ENCODE measurements around the gene NPAS3.

The NPAS3 gene

DNA sequence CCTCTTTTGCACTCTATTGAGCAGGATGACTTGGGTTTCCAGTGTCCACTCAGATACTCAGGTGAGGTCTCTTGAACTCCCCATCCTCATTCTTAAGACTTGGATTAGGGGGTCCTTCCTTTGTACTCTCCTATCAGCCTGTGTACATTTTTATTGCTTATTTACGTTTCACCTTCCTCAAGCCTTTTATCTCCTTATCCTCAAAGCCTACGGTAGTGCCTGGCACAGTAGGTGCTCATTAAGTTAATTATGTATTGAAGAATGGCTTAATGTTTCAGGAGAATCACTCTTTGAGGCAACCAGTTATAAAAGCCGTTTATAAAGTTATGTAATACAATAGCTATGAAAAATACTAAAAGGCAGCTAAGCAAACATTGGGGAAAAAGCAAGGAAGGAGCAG, 315.7 kb downstream of the NPAS3 start:
- DNase-seq (ENCODE audit: low read depth, low spot score), result no peak

DNA sequence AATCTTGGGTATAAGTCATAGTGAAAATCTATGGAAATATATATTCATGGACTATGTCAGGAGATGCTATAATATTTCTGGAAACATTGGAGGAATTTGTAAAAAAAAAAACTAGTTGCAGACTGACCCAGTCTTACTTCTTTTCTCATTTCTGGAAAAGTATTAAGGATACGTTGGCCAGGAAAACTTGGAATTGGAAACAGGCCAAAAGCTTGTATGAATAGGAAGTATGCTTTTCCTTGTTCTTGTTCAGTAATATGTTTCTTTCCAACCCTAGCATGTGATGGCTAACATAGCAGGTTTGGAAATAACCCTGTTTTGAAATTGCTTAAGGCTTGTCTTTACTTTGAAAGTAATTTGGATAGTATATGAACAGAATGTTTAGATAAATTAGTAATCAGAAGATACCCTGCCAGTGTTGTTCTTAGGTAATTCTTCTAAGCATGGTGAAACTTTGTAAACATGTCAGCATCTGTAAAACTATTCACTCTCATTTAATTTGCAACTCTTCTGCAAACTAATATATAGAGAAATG, 316.2 kb downstream of the NPAS3 start:
- DNase-seq (ENCODE audit: low read depth, low spot score), result no peak

DNA sequence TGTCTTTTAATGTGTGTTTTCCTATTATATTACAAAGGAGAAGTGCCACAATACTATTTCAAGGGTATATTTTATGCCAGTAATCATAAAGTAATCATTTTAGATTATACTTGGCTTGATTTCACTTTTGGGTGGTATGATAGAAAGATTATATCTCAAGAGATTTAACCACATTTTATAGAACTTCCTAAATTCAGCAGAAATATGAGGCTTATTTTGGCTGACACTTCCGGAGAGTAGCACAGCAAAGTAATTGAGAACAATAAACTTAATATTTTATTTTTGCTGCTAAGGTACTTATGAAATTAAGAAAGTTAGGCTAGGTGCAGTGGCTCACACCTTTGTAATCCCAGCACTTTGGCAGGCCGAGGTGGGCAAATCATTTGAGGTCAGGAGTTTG, 319.1 kb downstream of the NPAS3 start:
- no peak for DNase-seq (ENCODE audit: low read depth, low spot score)

DNA sequence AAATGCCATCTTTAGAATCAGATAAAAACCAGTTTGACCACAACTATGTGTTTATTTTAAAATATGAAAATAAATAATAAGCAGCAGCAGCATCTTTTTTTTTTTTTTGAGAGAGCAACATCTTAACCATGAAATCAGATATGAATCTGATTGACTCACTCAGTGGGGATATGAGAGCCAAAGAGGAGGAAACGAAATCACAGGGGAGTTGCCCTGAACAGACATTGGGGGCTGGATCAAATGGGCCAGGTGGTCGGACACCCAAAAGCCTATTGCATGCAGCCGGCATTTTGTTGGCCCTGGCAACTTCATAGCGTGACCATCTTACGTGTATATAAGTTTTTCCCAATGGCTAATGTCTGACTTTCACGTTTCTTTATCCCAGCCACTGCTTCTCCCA, 321.1 kb downstream of the NPAS3 start:
- no peak for DNase-seq (ENCODE audit: low read depth, low spot score)

DNA sequence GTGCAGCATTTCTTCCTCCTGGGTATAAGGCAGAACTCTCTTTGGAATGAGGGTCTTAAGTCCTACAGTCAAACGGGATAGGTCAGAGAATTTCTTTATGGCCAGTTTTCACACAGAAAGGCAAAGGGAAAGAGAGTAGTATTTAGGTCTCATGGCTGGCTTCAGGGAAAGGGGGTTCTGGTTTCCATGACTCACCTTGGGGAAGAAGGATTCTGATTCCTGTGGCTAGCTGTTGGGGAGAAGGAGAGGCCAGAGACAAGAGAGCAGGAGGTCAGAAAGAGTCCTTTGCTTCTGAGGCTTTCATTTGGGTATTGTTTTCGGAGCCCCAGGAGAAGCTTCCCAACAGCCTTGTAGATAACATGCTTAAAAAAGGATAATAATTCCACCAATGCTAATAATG, 332.5 kb downstream of the NPAS3 start:
- DNase-seq (ENCODE audit: low read depth, low spot score), result no peak

DNA sequence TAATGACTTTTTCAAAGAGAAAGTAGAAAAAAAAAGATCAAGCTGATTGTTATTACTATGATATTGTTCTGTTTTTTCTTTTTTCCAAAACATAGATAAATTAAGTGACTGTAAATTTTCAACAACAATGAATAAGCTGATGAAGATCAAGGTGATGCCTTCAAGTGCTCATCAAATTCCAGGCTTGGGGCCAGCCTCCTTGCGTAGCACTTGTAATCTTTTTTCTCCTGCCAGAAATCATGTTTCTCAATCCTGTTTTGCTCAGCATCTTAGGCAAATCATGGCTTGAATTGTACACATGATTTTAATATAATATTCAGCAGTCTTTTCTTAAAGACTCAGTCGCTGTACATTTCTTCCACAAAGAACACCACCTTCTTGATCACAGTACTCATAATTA, 333.2 kb downstream of the NPAS3 start:
- no peak for DNase-seq (ENCODE audit: low read depth, low spot score)

DNA sequence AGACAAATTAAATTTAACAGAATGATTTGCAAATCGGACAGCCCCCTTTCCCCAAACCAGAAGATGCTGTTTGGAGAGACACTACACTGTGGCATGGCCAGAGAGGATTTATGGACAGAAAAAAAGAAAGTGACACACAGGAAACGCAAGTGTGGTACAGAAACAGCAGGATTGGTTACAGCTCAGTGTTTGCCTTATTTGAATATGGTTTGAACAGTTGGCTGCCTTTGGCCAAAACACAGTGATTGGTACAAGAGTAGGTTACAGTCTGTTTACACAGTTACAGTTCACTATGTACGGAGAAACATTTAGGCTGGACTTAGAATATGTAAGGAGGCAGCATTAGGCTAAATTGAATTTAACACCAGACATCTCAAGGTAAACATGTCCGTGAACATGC, 335.3 kb downstream of the NPAS3 start:
- DNase-seq (ENCODE audit: low read depth, low spot score), result no peak

DNA sequence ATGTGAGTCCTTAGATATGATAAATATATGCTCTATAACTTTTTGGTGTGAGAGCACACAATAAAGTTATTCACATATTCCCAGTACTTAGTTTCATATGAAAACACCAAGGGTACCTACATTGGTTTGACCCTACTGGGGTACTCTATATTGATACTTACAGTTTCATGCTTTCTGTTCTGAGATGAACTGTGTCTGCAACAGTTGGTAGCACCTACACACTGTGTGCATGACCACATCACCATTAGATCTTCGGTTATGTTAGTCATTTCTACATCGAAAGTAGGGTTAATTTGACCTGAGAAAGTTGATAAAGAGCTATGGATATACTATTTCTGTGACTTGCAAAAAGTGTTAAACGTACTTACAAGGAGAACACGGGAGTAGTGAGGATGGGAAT, 337.2 kb downstream of the NPAS3 start:
- no peak for DNase-seq (ENCODE audit: low read depth, low spot score)

DNA sequence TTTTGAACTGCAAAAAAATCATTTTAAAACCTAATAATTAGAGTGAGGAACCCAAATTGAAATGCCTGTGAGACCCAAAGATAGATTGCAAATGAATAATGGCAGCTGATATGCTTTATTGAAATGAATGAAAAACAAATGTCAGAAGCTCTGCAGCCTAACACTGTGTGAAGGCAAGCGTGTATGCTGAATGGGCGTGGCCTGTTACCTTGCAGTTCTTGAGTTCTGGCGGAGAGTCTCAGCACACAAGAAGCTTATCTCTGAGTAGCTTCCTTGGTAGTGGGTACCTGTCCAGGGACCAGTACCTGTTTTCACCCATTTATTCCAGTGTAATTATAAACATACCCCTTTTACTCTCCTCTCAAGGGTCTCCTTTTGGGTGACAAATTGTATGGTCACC, 341.2 kb downstream of the NPAS3 start:
- no peak for DNase-seq (ENCODE audit: low read depth, low spot score)

DNA sequence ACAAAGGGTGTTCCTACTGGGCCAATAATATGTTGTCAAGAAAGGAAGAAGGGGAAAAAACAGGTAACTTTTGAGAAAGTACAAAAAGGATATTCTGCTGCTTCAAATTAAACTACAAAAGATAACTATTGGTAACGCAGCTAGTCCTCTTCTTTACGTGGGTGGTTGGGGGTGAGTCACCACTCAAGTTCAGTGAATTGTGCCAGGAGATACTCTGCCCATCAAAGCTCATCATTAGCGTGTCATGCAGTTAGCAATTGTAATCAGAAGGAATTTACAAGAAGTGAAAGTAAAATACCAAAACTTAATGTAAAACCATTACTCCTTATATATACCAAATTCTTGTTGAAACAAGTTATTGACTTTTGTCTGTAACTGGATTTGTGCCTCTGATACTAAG, 342.0 kb downstream of the NPAS3 start:
- no peak for DNase-seq (ENCODE audit: low read depth, low spot score)

DNA sequence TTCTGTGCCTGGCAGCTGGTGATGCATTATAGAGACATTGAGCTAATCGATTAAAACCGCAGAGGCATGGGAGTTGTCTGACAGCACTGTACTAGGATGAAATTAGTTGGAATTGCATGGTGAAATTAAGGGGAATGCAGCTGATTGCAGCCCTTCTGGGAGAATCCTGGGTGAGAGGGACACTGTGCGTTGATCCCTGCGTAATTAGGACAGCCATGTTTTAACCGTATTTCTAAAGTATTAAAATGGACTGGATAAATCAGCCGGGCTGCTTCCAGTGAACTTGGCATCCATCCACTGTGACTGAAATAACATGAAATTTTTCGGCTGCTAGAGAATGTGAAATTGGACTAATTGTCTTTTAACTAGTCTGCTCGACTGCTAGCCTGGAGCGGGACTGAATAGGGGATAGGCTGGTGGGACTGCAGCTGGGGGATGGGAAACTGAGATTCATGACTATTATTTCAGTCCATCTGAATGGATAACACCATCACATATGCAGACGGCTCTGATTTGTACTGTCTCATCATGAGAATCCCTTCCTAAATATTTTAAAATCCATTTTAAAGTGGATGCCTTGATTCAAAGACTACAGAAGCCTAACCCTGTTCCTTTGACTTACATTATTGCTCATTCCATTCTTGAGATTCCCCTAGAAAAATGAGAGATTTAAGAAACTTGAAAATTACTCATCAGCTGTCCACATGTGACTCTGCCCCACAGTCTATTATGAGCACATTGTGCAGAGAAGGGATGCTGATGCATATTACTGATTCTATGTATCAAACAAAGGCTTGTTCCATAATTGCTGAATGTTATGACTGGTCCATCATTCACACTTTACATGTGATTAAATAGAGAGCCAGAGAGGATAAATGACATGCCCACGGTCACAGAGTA, 343.9 kb downstream of the NPAS3 start:
- DNase-seq (ENCODE audit: low read depth, low spot score), result no peak

DNA sequence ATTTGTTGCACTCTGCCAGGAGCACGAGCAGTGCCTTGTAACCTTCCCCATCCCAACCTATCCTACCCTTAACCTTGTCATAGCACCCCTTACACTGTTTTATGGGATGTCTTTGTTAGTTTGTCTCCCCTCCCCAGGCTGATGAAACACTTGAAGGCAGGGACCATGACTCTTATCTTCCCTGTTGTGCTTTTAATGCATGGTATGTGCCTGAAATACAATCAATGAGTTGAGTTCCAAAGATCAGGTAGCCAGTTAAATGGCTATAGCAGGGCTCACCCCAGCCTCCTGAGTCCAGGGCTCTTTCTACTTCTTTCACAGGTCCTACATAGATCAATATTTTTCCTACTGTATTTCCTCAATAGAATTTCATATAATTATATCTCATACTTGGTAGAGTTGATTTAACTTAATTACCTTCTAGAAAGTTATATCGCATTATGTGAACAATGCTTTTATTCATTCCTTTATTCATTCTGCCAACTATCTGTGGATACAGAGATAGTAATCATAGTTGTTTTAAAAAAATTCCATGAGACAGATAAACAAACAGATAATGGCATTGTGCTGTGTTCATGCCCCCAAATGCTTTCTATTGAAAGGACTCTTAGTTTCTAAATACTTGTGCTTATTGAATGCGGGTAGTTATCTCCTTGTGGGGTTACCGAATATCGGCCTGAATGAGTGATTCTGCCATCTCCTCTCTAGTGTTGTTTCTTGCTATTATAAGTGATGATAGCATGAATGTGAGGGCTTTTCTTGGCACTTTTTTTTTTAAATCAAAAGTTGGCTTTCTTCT, 347.4 kb downstream of the NPAS3 start:
- no peak for DNase-seq (ENCODE audit: low read depth, low spot score)

DNA sequence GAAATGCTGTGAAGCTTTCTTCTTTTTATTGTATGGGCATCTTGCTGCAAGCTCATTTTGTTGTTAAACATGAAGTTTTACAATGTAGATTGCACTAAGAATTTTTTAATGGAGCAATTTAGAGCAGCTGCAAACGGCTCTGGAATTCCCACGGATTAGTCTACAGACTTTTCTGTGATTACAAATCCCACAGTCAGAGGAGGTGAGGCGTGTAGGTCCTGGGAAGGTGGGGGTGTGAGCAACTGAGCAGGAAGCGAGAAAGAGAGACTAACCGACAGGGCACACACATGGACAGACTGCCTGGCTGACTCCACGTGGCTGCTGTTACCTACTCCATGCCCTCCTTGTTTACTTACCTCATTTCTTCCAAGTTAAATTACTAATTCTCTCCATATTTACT, 348.5 kb downstream of the NPAS3 start:
- DNase-seq (ENCODE audit: low read depth, low spot score), result no peak

DNA sequence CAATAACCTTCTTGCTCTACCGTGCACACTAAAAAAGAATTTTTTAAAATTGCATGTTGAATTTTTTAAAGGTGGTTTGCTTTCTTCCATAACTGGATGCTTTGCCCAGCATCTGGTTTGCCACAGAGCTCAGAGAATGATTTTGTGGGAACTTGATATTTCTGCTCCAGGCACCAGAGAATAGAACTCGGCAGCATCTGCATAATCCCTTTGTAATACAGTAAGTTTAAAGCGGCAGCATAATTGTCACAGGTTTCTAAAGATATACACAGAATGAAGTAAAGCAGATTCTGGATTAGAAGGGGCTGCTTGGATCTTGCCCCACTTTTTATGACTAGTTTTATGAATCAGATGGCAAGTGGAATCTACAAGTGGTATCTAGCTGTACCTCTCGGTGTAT, 352.0 kb downstream of the NPAS3 start:
- no peak for DNase-seq (ENCODE audit: low read depth, low spot score)

DNA sequence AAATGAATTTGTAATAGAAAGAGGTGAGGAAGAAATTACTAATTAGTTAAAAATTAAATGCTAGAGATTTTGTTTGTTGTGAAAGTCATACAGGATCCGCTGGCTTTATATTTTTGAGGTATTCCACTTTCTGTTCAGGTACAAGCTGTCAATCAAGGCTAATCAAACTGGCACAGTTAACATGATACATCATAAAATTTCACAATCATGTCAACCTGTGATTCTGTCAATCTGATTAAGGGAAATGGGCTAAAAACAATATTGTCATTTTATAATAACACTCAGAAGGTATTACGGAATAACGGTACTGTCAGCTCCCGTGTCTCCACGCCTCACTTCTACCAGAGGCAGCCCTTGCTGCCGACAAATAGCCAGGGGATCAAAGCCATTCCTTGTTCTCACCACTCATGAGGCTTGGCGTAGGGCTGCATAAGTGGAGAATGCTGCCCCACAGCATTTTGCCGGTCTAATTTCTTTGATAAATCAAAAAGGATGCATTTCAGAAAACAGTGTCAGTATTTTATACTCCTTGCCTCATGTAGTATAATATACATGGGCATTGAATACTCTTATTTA, 352.9 kb downstream of the NPAS3 start:
- DNase-seq (ENCODE audit: low read depth, low spot score), result no peak

DNA sequence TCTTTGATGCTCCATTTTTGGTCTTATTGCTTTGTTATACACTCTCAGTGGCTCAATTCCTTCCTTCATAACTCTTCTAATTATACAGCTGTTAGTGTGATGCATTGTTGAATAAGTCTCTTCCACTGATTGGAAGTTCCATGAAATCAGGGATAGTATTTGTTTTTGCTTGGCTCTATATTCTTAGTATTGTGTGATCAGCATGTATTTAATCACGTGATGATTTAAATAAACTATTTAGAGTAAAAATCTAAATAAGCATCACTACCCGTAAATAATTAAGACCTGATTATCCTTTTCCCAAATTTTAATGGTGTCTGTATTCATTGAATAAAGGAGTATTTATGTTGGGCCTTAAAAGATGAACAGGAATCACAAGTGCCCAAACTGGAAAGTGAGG, 355.7 kb downstream of the NPAS3 start:
- no peak for DNase-seq (ENCODE audit: low read depth, low spot score)

DNA sequence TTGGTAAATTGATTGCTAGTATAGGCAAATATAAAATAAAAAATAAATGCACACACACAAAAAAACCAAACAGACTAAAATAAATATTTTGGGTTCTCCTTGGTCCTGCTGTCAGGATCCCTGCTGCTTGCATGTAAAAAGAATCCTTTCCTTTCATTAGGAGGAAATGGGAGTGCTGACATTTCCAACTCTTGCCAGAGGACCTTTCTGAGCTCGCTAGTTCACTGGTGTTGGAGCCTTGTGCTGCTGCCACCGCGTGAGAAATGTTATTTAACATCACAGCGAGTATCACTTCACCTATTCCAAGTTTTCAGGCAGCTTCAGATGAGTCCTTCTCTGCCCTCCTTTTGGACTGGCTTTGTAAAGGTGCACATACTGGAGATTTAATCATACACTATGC, 358.9 kb downstream of the NPAS3 start:
- no peak for DNase-seq (ENCODE audit: low read depth, low spot score)

DNA sequence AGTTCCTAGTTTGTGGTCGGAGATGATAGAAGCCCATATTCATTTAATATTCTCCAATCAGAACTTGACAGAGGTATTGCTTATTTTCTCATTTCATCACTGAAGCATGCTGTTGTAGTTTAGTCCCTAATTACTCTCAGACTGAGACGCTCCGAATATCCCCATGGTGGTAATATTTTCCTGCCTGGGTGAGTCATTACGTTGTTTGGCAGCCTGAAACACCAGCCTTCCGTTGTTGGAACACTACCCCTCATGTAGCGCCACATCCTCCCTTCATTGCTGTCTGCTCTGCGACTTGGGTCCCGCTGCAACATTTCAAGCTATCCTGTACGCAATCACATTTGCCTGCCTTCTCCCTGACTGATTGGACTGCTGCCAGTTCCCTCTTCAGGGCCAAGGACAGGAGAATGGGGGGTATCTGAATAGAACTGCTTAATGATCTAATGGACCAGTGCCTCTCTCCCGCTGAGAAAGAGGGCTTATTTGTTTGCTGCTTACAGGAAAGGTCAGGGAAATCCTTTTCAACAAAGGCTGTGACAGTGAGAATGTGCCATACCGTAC, 369.1 kb downstream of the NPAS3 start:
- no peak for DNase-seq (ENCODE audit: low read depth, low spot score)

DNA sequence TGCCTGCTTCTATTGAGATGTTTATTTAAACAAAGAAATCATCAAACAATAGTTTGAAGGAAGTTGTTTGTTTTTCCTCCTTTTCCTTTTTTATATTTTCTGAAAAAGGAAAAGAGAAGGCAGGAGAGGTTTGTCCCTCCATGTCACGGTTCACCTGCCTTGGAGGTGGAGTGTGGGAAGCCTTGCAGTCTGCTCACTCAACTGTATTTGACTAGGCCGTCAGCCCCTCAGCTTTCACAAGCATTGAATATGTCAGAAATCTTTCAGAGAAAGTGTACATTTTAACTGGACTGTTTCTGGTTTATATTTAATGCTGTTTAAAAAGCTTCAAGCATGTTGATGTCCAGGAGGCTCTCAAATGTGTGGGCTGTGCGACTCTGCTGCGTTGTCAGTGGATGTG, 370.4 kb downstream of the NPAS3 start:
- DNase-seq (ENCODE audit: low read depth, low spot score), result no peak

DNA sequence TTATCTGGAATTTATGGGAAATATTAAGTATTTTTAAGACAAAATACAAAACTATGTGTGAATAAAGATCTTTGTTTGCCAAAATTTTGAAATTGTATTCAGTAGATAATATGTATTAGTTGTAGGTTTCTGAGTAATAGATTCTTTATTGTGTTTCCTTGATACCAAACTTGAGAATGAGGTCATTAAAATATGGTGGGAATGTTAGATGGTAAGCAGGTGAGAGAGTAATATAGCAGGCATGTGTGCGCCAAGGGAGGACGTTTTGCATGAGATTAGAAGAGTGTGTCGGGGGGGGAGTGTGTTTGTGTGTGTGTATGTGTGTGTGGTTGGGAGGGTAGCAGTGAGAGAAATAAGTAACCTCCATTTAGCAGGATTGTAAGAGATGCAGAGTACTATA, 376.5 kb downstream of the NPAS3 start:
- no peak for DNase-seq (ENCODE audit: low read depth, low spot score)

DNA sequence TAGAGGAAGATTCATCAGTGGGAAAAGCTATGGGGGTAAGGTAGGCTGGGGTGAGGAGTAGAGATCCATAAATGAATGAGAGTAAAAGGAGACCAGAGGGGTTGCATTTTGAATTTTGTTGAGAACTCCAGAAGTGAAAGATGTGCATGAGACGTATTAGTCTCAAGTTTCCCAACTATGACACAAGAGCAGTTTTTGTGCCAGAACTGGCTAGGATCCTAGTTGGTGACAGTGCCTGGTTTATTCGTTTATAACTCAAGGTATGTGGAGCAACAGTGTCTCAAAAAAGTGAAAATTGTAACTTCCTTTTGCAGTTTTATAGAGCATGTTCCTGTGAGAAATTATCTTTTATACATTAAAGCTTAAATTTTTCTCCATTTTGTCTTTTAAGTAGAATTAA, 377.0 kb downstream of the NPAS3 start:
- no peak for DNase-seq (ENCODE audit: low read depth, low spot score)

DNA sequence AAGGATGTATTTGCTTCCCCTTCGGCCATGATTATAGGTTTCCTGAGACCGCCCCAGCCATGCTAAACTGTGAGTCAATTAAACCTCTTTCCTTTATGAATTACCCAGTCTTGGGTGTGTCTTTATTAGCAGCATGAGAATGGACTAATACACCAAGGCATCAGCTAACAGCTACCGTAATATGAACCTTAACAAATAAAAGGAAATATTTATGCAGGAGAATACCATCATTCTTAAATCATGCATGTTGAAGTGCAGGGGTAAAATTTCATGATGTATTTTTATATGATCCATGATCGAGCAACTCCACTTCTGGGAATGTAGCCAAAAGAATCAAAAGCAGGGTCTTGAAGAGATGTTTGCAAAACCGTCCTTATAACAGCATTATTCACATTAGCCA, 379.0 kb downstream of the NPAS3 start:
- no peak for DNase-seq (ENCODE audit: low read depth, low spot score)

Data from activated naive CD8-positive, alpha-beta T cell treated with anti-CD3 and anti-CD28 coated beads, Interleukin-2, amount 50 U/mL, for 16 hours (primary cell).